COLO668 (cell line): ENCODE data around the gene AKR1C1.
"Not testable (repeated sequence)": the region's sequence is repeated elsewhere in the genome, so short reads cannot be mapped to it uniquely, and the experiment has no call there.

Source experiments
- DNase-seq: peaks from one replicate; lab custom pipeline; 2025; ENCODE audit not compliant: unreplicated experiment; lab: John Stamatoyannopoulos, UW

Gene AKR1C1

GRCh38 chr10:4962876-4963814 is at the start of gene AKR1C1:
AKR1C1 (plus strand) TSS chr10:4963415; CDS start chr10:4963445, 30 bp downstream.
- not testable (repeated sequence) for DNase-seq

DNA sequence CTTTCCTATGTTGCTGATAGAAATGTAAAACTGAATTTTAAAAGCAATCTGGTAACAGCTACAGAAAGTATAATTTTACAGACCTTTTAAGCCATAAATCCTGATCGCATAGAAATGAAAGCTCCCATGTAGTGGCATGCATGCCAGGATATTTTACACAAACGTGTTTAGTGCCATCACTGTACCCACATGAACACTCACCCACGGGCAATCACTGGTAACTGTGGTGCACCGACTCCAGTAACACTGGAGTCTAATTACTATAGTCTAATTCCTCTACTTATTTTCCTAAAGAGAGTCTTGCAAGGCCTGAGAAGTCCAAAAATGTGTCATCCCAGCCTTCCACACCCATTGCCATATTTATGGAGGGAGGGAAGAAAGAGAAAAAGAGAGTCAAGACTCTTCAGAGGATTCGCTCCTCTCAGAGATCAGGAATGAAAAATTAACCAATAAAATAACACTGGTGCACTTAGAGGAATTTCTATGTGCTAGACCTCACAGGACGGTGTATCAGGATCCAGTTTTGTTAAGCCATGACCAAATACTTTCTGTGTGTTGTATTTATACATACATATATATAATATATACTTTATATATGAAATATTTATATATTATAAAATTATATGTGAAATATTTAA is 48.9 kb upstream of the AKR1C1 start:
- no peak for DNase-seq

- DNase-seq, result no peak
Measured at GRCh38 chr10:4916086-4916716, 47.0 kb upstream of the AKR1C1 start.

- no peak for DNase-seq
Measured at GRCh38 chr10:4918236-4918635, 45.0 kb upstream of the AKR1C1 start.

- DNase-seq, result not testable (repeated sequence)
Measured at GRCh38 chr10:4924482-4924881, 38.7 kb upstream of the AKR1C1 start.

- DNase-seq, result no peak
Measured at GRCh38 chr10:4926400-4926799, 36.8 kb upstream of the AKR1C1 start.

GRCh38 chr10:4931587-4931986 is 31.6 kb upstream of the AKR1C1 start:
- DNase-seq, result no peak

DNA sequence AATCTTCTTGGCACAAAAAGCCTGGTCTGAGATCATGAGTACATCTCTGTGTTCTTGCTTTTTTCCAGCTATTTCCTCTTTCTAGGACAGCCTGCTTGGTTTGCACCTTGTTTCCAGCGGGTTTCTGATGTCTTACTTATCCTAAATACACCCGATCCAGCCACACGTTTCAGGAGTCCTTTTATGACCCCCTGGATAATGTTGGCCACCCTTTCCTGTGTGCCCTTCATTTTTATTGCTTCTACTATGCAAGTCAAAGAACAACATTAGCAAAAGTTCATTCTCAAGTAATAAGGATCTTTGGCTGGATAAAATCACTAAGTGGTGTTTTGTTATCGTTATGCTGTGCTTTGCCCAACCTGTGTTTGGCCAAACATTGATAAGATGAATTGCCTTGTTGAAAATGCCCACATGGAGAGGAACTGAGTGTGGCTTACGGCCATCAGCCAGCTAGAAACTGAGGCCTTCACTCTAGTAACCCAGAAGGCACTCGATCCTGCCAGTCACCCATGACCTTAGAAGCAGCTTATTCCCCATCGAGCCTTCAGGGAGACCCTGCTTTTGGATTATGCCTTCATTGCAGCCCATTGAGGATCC is 28.7 kb upstream of the AKR1C1 start:
- no peak for DNase-seq

DNA sequence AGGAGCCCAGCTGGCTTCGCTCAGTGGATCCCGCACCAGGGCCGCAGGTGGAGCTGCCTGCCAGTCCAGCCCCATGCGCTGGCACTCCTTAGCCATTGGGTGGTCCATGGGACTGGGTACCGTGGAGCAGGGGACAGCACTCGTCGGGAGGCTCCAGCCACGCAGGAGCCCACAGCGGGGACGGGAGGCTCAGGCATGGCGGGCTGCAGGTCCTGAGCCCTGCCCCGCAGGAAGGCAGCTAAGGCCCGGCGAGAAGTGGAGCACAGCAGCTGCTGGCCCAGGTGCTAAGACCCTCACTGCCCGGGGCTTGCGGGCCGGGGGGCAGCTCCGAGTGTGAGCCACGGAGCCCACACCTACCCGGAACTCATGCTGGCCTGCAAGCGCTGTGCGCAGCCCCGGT is 25.9 kb upstream of the AKR1C1 start:
- no peak for DNase-seq

DNA sequence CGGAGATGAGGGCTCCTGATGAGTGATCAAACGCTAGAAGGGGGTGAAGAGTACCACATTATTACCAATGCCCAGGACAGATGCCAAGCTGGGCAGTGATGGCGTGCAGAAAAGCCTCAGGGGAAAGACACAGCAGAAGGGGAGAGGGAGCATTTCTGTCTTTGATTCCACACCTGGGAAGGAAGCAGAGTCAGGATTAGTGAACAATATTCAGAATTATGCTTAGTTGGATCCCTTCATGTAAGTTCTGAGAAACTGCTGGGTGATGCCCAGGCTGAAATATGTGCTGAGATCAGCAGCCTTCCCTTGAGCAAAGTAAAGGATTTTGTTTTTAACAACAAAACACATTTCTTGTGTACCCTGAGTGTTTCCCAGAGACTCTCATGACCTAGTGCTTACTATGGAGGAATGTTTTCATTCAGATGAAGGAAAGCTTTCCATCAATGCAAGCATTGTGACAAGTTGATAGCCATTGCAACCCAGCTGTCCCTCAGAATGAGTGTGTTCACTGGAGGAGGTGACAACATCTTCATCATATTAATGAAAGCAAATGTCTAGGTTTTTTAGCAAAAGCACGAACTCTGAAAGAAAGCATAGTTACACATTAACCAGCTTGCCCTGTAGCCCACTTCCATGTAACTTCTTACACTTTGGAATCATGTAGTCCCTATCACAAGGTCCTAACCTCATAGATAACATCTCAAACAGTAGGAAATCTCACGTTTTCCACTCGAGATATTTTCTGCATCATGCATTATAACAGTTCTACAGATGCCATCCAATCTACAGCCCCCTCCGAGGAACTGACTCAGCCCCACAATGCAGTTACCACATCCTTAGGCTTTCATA is 23.8 kb upstream of the AKR1C1 start:
- no peak for DNase-seq

DNA sequence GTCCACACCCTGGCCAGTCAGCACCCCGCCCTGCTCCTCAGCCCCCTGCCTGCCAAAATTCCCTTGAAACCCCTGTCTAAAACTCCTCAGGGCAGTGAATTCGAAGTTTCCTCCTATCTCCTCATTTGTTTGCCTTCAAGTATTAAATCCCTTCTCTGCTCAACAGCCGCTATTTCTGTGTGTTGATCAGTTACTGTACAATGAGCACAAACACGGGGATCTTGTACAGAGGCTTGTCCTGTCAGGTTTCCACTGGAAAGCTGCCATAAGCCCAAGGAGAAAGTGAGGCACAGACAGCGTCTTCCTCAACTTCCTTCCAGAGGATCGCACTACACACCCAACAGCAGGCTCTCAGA is 23.2 kb upstream of the AKR1C1 start:
- not testable (repeated sequence) for DNase-seq

DNA sequence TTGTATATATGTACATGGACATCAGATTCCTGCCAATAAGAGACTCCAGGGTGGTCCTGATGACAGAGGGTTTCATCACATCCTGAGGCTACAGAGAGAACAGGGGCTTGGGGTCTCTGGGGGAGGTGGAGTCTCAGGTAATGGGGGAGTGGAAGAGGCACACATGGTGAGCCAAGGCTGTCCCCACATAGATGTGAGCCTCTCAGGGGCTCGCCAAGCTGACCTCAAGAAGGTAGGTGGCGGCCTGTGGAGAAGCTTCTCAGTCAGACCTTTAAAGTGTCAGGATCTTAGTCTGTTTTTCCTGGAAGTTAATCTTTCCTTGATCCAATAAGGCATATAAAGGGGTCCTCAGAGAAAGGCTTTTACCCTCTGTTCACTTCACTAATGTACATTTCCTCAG is 22.3 kb upstream of the AKR1C1 start:
- DNase-seq, result not testable (repeated sequence)

DNA sequence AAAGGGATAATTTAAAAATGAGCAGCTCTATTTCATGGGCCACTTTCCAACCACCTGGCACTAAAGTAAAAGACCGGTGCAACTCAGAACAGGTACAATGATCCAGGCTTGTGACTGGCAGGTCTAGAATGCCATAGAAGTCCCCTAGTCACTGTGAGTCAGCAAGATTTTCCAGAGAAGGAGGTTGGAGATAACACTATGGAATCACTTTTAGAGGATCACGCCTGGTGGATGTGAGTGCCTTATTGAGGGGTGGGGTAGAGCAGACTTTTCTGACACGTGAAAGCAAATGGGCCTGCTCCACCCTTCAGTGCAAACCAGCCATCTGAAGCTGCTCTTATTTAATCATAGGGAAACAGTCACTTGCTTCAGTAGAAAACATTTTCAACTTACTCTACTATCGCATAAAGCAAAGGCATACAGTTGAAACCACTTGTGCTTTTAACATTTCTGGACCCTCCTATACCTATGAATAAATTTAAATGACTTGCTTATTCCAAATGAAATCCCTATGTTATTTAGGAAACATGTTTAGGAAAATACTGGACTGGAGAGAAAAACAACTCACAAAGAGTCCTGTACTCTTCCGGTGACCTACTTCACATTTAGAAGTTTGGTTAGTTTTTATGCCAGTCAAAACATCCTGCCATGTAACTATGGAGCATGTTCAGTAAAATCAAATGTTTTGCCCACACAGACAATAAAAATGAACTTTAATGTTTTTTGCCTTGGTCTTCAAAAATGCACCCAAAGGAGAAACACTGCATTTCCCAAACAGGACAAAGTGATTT is 21.5 kb upstream of the AKR1C1 start:
- DNase-seq, result no peak

- not testable (repeated sequence) for DNase-seq
Measured at GRCh38 chr10:4942931-4943330, 20.3 kb upstream of the AKR1C1 start.

DNA sequence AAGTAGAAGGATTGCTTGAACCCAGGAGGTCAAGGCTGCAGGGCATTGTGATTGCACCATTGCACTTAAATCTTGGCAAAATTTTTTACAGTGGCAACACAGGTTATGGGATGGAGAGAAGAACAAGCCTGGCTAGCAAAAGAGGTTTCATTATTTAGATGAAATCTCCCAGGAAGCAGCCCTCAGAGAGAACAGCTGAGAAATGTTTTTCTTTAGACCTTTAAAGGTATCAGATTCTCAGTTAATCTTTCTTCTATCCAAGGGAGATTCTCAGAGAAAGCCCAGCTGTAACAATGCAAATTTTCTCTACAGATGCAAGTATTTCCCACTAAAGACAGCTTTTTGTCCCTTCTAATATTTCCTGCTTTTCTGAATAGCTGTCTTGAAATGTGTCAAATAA is 19.8 kb upstream of the AKR1C1 start:
- not testable (repeated sequence) for DNase-seq

- no peak for DNase-seq
Measured at GRCh38 chr10:4943821-4944220, 19.4 kb upstream of the AKR1C1 start.

DNA sequence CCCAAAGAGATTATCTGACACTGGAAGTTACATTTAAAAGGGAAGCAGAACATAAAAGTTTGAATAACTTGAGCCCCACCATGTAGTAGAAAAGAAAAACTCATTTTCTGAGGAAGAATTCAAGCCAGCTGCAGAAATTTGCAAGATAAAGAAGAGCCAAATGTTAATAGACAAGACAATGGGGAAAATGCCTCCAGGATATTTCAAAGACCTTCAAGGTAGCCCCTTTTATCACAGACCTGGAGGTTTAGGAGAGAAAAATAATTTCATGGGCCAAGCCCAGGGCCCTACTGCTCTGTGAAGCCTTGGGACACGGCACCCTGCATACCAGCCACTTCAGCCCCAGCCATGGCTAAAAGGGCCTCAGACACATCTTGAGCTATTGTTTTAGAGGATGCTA is 18.4 kb upstream of the AKR1C1 start:
- no peak for DNase-seq

DNA sequence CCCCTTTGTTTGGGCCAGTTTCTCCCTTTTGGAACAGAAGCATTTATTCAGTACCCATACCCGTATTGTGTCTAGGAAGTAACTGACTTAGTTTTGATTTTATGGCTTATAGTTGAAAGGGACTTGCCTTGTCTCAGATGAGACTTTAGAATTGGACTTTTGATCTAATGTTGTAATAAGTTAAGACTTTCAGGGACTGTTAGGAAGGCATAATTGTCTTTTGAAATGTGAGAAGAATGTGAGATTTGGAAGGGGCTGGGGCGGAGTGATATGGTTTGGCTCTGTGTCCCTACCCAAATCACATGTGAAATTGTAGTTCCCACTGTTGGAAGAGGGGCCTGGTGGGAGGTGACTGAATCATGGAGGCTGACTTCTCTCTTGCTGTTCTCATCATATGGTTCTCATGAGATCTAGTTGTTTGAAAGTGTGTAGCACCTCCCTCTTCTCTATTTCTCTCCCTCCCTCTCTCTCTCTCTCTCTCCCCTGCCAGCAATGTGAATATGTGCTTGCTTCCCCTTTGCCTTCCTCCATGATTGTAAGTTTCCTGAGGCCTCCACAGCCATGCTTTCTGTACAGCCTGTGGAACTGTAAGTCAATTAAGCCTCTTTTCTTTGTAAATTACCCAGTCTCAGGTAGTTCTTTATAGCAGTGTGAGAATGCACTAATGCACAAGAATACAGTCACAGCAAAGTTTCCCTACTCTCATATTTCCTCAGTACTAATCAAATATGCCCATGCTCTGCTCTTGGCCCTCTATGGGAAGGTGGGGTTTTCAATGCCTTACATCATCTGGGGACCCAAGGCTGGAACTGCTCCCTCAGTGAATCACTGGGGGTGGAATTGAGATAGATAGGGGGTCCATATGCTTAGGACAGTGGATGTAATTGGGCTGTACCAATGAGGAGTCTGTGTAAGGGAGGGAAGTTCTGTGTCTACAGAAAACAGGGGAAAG is 17.2 kb upstream of the AKR1C1 start:
- DNase-seq, result no peak
